Panc1 (cell line): ENCODE results near the gene LDLR. TPM values are rescaled to one million over a fixed set of nuclear protein-coding genes. Genes with fewer than 3 reads are reported as not detected.

Experiments used
- ATAC-seq: fragments of 200-7000 bp; cut with Tn5 transposase; 2 replicates; pipeline ENCODE4 v1.9.1; 2020; ENCODE audit warnings: mild to moderate bottlenecking, moderate library complexity
- BruUV-seq: library from RNA; stranded (reverse); fragments of 400-500 nt; replicated peaks from 2 replicates; lab custom pipeline; 2021; lab: Mats Ljungman, UMichigan
- CTCF ChIA-PET: fragments of 300-600 bp; sonication (Branson Sonifier 250); formaldehyde crosslinking; loops from one replicate; lab custom pipeline; 2022; ENCODE audit warnings: antibody characterized with exemption; lab: Charles Lee
- POLR2A ChIA-PET: fragments of 300-600 bp; sonication (Branson Sonifier 250); formaldehyde crosslinking; loops from one replicate; lab custom pipeline; 2022; ENCODE audit warnings: antibody characterized with exemption; lab: Charles Lee
- DNase-seq: peaks from one replicate; pipeline ENCODE4 v3.0.0-alpha.2; 2010; ENCODE audit warnings: low read depth, low spot score
- H3K27ac ChIP-seq: 2 replicates; pipeline ENCODE4 v1.5.1; 2011; ENCODE audit warnings: mild to moderate bottlenecking, low read length, inconsistent platforms
- H3K27me3 ChIP-seq: fragments of 200-500 bp; sonication (Bioruptor generic); 2 replicates; pipeline ENCODE4 v1.6.0; 2014; ENCODE audit warnings: low read length, inconsistent platforms; ENCODE audit not compliant: control insufficient read depth, insufficient read depth
- H3K36me3 ChIP-seq: fragments of 200-500 bp; sonication (Bioruptor generic); 2 replicates; pipeline ENCODE4 v1.5.1; 2014; ENCODE audit warnings: inconsistent platforms, mild to moderate bottlenecking, low read length, moderate library complexity; ENCODE audit not compliant: control insufficient read depth, insufficient read depth
- H3K4me1 ChIP-seq: 2 replicates; pipeline ENCODE4 v1.5.1; 2011; ENCODE audit warnings: inconsistent platforms, mild to moderate bottlenecking, low read length, moderate library complexity; ENCODE audit not compliant: control insufficient read depth, insufficient read depth
- H3K4me3 ChIP-seq, 2 experiments: 2 replicates each; pipeline ENCODE4 v1.5.1; 2011 to 2012; ENCODE audit warnings: low read depth in 2 of 2, low read length in 2 of 2, mild to moderate bottlenecking in 2 of 2, inconsistent platforms in 1 of 2, moderate library complexity in 1 of 2
- H3K9me3 ChIP-seq: fragments of 200-500 bp; sonication (Bioruptor generic); 2 replicates; pipeline ENCODE4 v1.5.1; 2014; ENCODE audit warnings: low read depth, mild to moderate bottlenecking, inconsistent platforms, low read length, moderate library complexity; ENCODE audit not compliant: control insufficient read depth, insufficient read depth
- CTCF ChIP-seq: fragments of 450-650 bp; IDR thresholded peaks from 2 replicates; pipeline ENCODE4 v1.5.1; 2017; ENCODE audit warnings: mild to moderate bottlenecking
- POLR2AphosphoS5 ChIP-seq: IDR thresholded peaks from 2 replicates; pipeline ENCODE4 v1.6.1; 2012; ENCODE audit warnings: mild to moderate bottlenecking, low read depth, low read length, moderate library complexity
- REST ChIP-seq, 2 experiments: IDR thresholded peaks; 2 replicates each; pipeline ENCODE4 v1.6.1; 2011 to 2012; ENCODE audit warnings: low read depth in 2 of 2, control low read depth in 1 of 2, low read length in 1 of 2, mild to moderate bottlenecking in 1 of 2, moderate library complexity in 1 of 2; ENCODE audit not compliant: insufficient read depth in 1 of 2
- SIN3A ChIP-seq: IDR thresholded peaks from 2 replicates; pipeline ENCODE4 v1.6.1; 2012; ENCODE audit warnings: low read depth, mild to moderate bottlenecking, low read length, moderate library complexity, borderline replicate concordance; ENCODE audit not compliant: insufficient read depth
- TCF7L2 ChIP-seq: IDR thresholded peaks from 2 replicates; pipeline ENCODE4 v1.6.1; 2011; ENCODE audit warnings: mild to moderate bottlenecking, low read depth, low read length, inconsistent platforms
- in situ Hi-C: cut with HindIII; loops from 2 replicates; pipeline ENCODE4 v1.10.0; 2016; ENCODE audit warnings: low sequenced_read_pairs, low pct_unique_long_range_greater_than_20kb
- intact Hi-C: fragments of 100-400 bp; cut with micrococcal nuclease; formaldehyde crosslinking; loops from one replicate; pipeline ENCODE4 v1.10.0; 2022; ENCODE audit not compliant: unreplicated experiment
- total RNA-seq: library from RNA; stranded (reverse); gene quantifications from one replicate; pipeline ENCODE4 v1.2.1, GENCODE V29; 2021; ENCODE audit not compliant: unreplicated experiment

The LDLR gene
- total RNA-seq, 1 experiment from 2014 or later, result 203 TPM

GRCh38 chr19:11154683-11155047 is 65.4 kb downstream of the LDLR start:
- Histone ChIP-seq H3K36me3 (no peaks in the 10 kb centered on the region), H3K9me3 (no peaks in the 10 kb centered on the region), H3K4me3 (peak overlapping the region; percentile 83 to 86), H3K4me1 (peaks cover 14% of the 10 kb centered on the region), H3K27ac (peak overlapping the region; percentile 93), H3K27me3 (no peaks in the 10 kb centered on the region)
- in situ Hi-C loops (no loop called here), intact Hi-C loops (no loop called here)
- POLR2A ChIA-PET, result no interaction called here
- BruUV-seq, result no TSS peak
- TF ChIP-seq POLR2AphosphoS5 (no peak), REST (IDR thresholded peaks at IDR 0.05; ENCODE audit: insufficient read depth in 1 of 2, low read depth in 2 of 2, low read length in 1 of 2) (no peak), CTCF (no peak), SIN3A (no peak), TCF7L2 (no peak)
- no peak for ATAC-seq
- DNase-seq, result no peak
- CTCF ChIA-PET, result no interaction called here

- ChIA-PET POLR2A (no interaction called here), CTCF (interaction anchor here (0.5 kb wide), 1 partner anchor 14 kb away, joined by 3 read pairs; no protein-coding TSS in a partner anchor)
- Histone ChIP-seq H3K36me3 (no peaks in the 10 kb centered on the region), H3K4me3 (peak within 1 kb of the TSS; percentile 83 to 86), H3K27ac (peak within 1 kb of the TSS; percentile 94), H3K4me1 (peaks cover 14% of the 10 kb centered on the region), H3K9me3 (no peaks in the 10 kb centered on the region), H3K27me3 (no peaks in the 10 kb centered on the region)
- peak; percentile 89 for DNase-seq
- intact Hi-C loops, result no loop called here
- in situ Hi-C loops, result no loop called here
- BruUV-seq, result no TSS peak
- TF ChIP-seq REST (IDR thresholded peaks at IDR 0.05; ENCODE audit: insufficient read depth in 1 of 2, low read depth in 2 of 2, low read length in 1 of 2), result no peak
- peak; percentile 69 for TF ChIP-seq POLR2AphosphoS5
- TF ChIP-seq TCF7L2, result peak; percentile 97
- TF ChIP-seq SIN3A, result peak; percentile 93
- TF ChIP-seq CTCF, result no peak
- ATAC-seq, result peak; percentile 99
These were observed 66.3 kb downstream of the LDLR start, which contains the start of gene SPC24 for GRCh38 chr19:11155373-11156120. SPC24 (minus strand) TSS chr19:11155782; CDS start chr19:11155776, 6 bp downstream.
